ENCODE results near the gene HBZ. TPM values are rescaled to one million over a fixed set of nuclear protein-coding genes. Genes with fewer than 3 reads are reported as not detected.
"Not testable (repeated sequence)": the region's sequence is repeated elsewhere in the genome, so short reads cannot be mapped to it uniquely, and the experiment has no call there.

Gene HBZ
- total RNA-seq, 2 experiments from 2014 or later, result not detected

GRCh38 chr16:149024-149660 is 3.3 kb upstream of the HBZ start:
- Mint-ChIP-seq H3K27ac (no peak overlapping the region), H3K4me3 (no peak overlapping the region), H3K9me3 (no peaks in the 10 kb centered on the region), H3K27me3 (peaks cover 42% of the 10 kb centered on the region), H3K36me3 (ENCODE audit: low read depth) (no peaks in the 10 kb centered on the region), H3K4me1 (ENCODE audit: low read depth) (no peaks in the 10 kb centered on the region)
- ChIA-PET POLR2A (no interaction called here), CTCF (interaction anchor here (0.7 kb wide), 1 partner anchor 24 kb away, joined by 3 read pairs; no protein-coding TSS in a partner anchor)
- H3K27me3 ChIP-seq (ENCODE audit: control insufficient read depth in 1 of 2, insufficient read depth in 2 of 2, low read length in 2 of 2), result peaks cover 0 to 2% of the 10 kb centered on the region in 2 experiments
- H3K4me3 ChIP-seq (ENCODE audit: low read length), result no peak overlapping the region
- peaks cover under 1% of the 10 kb centered on the region for H3K4me1 ChIP-seq (ENCODE audit: insufficient read depth, low read length)
- H3K27ac ChIP-seq (ENCODE audit: low read depth in 1 of 2, low read length in 2 of 2), result no peak overlapping the region
- no peak for DNase-seq
- H3K9me3 ChIP-seq (ENCODE audit: control insufficient read depth in 1 of 2, insufficient read depth in 1 of 2, low read length in 2 of 2), result no peaks in the 10 kb centered on the region
- TF ChIP-seq CTCF (IDR thresholded peaks at IDR 0.05), result no peak
- intact Hi-C loops (cut with DNase I, micrococcal nuclease), result no loop called here
- no peak for ATAC-seq (ENCODE audit: poor library complexity)
- no peaks in the 10 kb centered on the region for H3K36me3 ChIP-seq (ENCODE audit: insufficient read depth, low read length)

GRCh38 chr16:153129-153521 is 681 bp downstream of the HBZ start:
- H3K4me3 ChIP-seq (ENCODE audit: low read length); H3K4me1 ChIP-seq (ENCODE audit: insufficient read depth, low read length); DNase-seq; POLR2A ChIA-PET; H3K4me3 Mint-ChIP-seq; H3K36me3 Mint-ChIP-seq (ENCODE audit: low read depth); H3K36me3 ChIP-seq (ENCODE audit: insufficient read depth, low read length); H3K4me1 Mint-ChIP-seq (ENCODE audit: low read depth); intact Hi-C loops (cut with DNase I, micrococcal nuclease); H3K27ac Mint-ChIP-seq; H3K9me3 Mint-ChIP-seq; CTCF ChIA-PET; H3K9me3 ChIP-seq (ENCODE audit: control insufficient read depth in 1 of 2, insufficient read depth in 1 of 2, low read length in 2 of 2); H3K27ac ChIP-seq (ENCODE audit: low read depth in 1 of 2, low read length in 2 of 2); ATAC-seq (ENCODE audit: poor library complexity): not testable (repeated sequence)
- peaks cover 17 to 24% of the 10 kb centered on the region in 2 experiments for H3K27me3 ChIP-seq (ENCODE audit: control insufficient read depth in 1 of 2, insufficient read depth in 2 of 2, low read length in 2 of 2)
- H3K27me3 Mint-ChIP-seq, result peaks cover 67% of the 10 kb centered on the region

GRCh38 chr16:153550-154216 is 1.2 kb downstream of the HBZ start:
- ATAC-seq (ENCODE audit: poor library complexity), result peak; percentile 29
- POLR2A ChIA-PET; H3K4me3 ChIP-seq (ENCODE audit: low read length); intact Hi-C loops (cut with DNase I, micrococcal nuclease); H3K4me3 Mint-ChIP-seq; H3K27ac ChIP-seq (ENCODE audit: low read depth in 1 of 2, low read length in 2 of 2); H3K9me3 ChIP-seq (ENCODE audit: control insufficient read depth in 1 of 2, insufficient read depth in 1 of 2, low read length in 2 of 2); H3K4me1 ChIP-seq (ENCODE audit: insufficient read depth, low read length); H3K36me3 Mint-ChIP-seq (ENCODE audit: low read depth); DNase-seq; H3K27ac Mint-ChIP-seq; H3K36me3 ChIP-seq (ENCODE audit: insufficient read depth, low read length); H3K4me1 Mint-ChIP-seq (ENCODE audit: low read depth); CTCF ChIA-PET; H3K9me3 Mint-ChIP-seq: not testable (repeated sequence)
- H3K27me3 Mint-ChIP-seq, result peaks cover 66% of the 10 kb centered on the region
- peaks cover 17 to 26% of the 10 kb centered on the region in 2 experiments for H3K27me3 ChIP-seq (ENCODE audit: control insufficient read depth in 1 of 2, insufficient read depth in 2 of 2, low read length in 2 of 2)

GRCh38 chr16:154217-155030 is 2.0 kb downstream of the HBZ start:
- H3K36me3 Mint-ChIP-seq (ENCODE audit: low read depth), result no peaks in the 10 kb centered on the region
- intact Hi-C loops (cut with DNase I, micrococcal nuclease), result no loop called here
- CTCF ChIA-PET, result no interaction called here

More at GRCh38 chr16:154217-155030, 2.0 kb downstream of the HBZ start:
- peak overlapping the region; percentile 42 for H3K4me3 ChIP-seq (ENCODE audit: low read length)
- H3K36me3 ChIP-seq (ENCODE audit: insufficient read depth, low read length), result no peaks in the 10 kb centered on the region
- Mint-ChIP-seq H3K4me1 (ENCODE audit: low read depth) (peaks cover 6% of the 10 kb centered on the region), H3K27ac (no peak overlapping the region), H3K4me3 (peak overlapping the region; percentile 78), H3K9me3 (no peaks in the 10 kb centered on the region), H3K27me3 (peaks cover 67% of the 10 kb centered on the region)
- POLR2A ChIA-PET, result no interaction called here
- no peak for TF ChIP-seq CTCF (IDR thresholded peaks at IDR 0.05)
- peaks cover 17 to 26% of the 10 kb centered on the region in 2 experiments for H3K27me3 ChIP-seq (ENCODE audit: control insufficient read depth in 1 of 2, insufficient read depth in 2 of 2, low read length in 2 of 2)
- H3K9me3 ChIP-seq (ENCODE audit: control insufficient read depth in 1 of 2, insufficient read depth in 1 of 2, low read length in 2 of 2), result peaks cover 0 to 5% of the 10 kb centered on the region in 2 experiments
- no peak overlapping the region for H3K27ac ChIP-seq (ENCODE audit: low read depth in 1 of 2, low read length in 2 of 2)
- ATAC-seq (ENCODE audit: poor library complexity) (peak; percentile 37), DNase-seq (no peak)
- peaks cover 10% of the 10 kb centered on the region for H3K4me1 ChIP-seq (ENCODE audit: insufficient read depth, low read length)
